T1000 (cell line): ENCODE measurements around the gene MRNIP.
"Not testable (repeated sequence)": the region's sequence is repeated elsewhere in the genome, so short reads cannot be mapped to it uniquely, and the experiment has no call there.

Source experiments
- DNase-seq: peaks from one replicate; lab custom pipeline; 2025; ENCODE audit warnings: mixed read lengths; lab: John Stamatoyannopoulos, UW

Gene MRNIP

DNA sequence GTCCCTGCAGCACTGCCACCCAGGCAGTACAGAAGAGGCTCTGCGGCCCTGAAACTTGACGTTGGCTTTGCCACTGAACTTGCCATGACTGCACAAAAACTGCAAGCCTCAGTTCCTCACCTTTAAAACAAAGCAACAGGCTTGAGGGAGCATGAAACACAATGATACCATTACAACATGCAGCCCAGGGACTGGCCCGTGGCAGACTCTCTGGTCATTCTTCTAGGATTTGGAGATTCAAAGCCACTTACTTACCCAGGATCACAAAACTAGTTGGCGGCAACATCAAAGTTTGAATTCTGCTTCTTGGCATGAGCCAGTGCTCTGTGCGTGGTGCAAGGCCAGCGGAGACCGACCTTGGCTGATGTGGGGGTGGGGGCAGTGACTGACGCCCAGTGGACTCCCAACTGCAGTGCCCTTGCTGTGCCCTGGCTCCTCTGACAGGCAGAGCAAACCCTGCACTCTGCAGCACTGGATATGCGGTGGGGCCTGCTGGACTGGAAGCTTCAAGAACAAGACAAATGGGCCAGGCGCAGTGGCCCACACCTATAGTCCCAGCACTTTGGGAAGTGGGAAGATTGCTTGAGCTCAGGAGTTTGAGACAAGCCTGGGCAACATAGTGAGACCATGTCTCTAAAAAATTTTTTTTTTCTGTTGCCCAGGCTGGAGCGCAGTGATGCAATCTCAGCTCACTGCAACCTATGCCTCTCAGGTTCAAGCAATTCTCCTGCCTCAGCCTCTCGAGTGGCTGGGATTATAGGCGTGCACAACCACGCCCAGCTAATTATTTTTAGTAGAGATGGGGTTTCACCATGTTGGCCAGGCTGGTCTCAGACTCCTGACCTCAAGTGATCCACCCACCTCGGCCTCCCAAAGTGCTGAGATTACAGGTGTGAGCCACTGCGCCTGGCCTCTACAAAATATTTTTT is 19.0 kb downstream of the MRNIP start:
- DNase-seq, result no peak

GRCh38 chr5:179837076-179838011 is 21.3 kb downstream of the MRNIP start:
- no peak for DNase-seq

GRCh38 chr5:179836225-179837019 is 22.2 kb downstream of the MRNIP start:
- DNase-seq, result no peak

DNA sequence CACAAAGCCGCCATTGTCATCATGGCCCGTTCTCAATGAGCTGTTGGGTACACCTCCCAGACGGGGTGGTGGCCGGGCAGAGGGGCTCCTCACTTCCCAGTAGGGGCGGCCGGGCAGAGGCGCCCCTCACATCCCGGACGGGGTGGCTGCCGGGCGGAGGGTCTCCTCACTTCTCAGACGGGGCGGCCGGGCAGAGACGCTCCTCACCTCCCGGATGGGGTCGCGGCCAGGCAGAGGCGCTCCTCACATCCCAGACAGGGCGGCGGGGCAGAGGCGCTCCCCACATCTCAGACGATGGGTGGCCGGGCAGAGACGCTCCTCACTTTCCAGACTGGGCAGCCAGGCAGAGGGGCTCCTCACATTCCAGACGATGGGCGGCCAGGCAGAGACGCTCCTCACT is 23.7 kb downstream of the MRNIP start:
- DNase-seq, result not testable (repeated sequence)

DNA sequence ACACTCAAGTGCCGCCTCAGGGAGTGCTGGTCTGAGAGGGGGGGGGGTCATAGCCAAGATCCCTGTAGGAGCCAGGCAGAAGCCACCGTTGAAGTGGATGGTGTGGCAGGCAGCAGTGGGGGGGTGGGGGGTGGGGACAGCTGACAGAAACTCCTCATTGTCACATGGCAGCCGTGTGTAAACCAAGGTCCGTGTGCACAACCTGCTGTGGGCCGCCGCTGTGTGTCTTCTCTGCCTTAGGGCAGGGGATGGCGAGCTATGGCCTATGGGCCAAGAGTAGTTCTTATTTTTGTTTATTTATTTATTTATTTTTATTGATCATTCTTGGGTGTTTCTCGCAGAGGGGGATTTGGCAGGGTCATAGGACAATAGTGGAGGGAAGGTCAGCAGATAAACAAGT is 24.5 kb downstream of the MRNIP start:
- no peak for DNase-seq

DNA sequence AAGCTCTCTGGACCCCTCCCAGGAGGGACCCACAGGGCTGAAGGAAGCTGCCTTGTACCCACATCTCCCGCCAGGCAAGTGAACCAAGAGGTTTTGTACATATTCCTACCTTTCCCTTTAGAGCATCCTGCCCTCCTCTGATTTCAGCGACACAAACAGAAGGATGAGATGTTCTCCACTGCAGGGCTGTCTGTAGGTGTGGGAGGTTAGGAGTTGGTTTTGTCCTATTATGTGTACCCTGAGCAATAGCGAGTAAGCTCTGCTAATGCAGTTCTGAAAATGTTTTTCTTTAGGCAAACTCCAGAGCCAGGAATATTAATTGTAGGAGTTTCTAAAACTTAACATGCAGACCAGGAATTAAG is 24.9 kb downstream of the MRNIP start:
- DNase-seq, result no peak

- DNase-seq, result no peak
Observed at GRCh38 chr5:179833056-179833708, 25.4 kb downstream of the MRNIP start.

GRCh38 chr5:179832039-179832745 is 26.4 kb downstream of the MRNIP start:
- no peak for DNase-seq

DNA sequence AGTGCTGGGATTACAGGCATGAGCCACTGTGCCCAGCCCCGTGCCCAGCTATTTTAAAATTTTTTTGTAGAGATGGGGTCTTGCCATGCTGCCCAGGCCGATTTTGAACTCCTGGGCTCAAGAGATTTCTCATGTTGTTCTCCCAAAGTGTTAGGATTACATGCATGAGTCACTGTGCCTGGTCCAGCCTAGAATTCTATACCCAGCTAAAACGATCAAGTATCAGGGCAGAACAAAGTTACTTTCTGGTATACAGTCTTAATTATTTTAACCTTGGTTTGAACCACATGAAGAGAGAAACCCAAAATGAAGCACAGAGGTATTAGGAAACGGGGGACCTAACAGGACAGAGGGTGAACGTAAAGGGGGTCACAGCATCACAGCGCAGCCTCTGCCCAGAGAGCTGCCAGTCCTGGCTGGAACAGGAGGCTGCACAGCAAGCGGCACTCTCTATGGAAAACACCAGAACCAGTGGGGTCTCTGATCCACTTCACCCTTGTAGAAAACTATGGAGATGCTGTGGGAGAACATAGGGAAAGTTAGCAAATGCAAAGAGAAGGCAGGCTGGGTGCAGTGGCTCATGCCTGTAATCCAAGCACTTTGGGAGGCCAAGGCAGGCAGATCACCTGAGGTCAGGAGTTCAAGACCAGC is 27.7 kb downstream of the MRNIP start:
- no peak for DNase-seq

- DNase-seq, result no peak
Observed at GRCh38 chr5:179829732-179830435, 28.7 kb downstream of the MRNIP start.

DNA sequence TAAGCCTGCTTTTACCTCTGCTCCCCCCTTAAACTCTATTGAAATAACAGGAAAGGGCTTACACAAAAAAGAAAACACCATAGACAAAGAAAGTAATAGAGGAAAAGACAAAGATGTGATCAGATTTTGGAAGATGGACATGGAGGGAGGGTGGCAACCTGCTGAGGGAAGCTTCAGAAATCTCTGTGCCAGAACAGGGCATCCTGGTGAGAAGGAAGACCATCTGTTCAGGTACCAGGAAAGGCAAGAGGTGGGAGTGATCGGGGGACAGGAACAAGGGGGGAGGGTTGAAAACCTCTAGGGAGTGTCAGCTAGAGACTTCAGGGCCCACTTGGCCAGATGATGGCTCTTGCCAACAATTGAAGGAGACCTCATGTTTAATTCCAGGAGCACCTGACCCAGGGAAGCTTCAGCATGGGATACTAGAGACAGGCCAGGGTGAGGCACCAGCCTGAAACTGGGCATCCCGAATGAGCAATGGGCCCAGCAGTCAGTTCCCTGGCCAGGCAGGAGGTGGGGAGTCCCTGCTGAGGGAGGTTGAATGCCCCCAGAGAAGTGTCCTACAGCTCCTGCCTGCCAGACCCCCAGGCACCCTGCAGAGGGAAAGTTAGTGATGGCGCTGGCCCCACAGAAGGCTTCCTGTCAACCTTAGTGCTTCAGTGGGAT is 29.7 kb downstream of the MRNIP start:
- no peak for DNase-seq

GRCh38 chr5:179827680-179828079 is 30.9 kb downstream of the MRNIP start:
- DNase-seq, result peak; percentile 48

- DNase-seq, result no peak
Observed at GRCh38 chr5:179825655-179826182, 32.9 kb downstream of the MRNIP start.

- DNase-seq, result no peak
Observed at GRCh38 chr5:179824745-179825112, 33.9 kb downstream of the MRNIP start.

DNA sequence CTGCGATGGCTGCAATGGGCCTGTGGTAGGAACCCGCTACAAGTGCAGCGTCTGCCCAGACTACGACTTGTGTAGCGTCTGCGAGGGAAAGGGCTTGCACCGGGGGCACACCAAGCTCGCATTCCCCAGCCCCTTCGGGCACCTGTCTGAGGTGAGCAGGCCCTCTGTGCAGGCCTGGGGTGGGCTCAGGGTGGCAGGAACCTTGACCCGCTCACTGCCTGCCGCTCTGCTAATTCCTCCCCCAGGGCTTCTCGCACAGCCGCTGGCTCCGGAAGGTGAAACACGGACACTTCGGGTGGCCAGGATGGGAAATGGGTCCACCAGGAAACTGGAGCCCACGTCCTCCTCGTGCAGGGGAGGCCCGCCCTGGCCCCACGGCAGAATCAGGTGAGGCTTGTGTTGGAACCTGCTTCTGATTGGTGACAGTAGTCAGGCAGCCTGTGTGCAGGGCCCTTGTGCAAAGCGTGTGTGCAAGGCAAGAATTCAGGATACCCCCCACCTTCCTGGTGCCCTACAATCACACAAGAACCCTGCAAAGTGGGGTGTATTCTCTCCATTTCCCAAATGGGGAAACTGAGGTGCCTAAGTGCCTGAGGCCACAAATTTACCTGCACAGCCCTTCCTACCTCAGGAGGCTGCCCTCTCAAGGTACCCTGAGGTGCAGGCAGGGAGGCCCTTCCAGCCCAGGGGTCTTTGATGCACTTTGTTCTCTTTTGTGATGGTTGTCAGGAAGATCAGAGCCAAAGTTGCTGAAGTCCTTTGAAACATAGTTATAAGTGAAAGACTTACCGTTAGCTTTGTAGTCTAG is 34.5 kb downstream of the MRNIP start:
- DNase-seq, result no peak

DNA sequence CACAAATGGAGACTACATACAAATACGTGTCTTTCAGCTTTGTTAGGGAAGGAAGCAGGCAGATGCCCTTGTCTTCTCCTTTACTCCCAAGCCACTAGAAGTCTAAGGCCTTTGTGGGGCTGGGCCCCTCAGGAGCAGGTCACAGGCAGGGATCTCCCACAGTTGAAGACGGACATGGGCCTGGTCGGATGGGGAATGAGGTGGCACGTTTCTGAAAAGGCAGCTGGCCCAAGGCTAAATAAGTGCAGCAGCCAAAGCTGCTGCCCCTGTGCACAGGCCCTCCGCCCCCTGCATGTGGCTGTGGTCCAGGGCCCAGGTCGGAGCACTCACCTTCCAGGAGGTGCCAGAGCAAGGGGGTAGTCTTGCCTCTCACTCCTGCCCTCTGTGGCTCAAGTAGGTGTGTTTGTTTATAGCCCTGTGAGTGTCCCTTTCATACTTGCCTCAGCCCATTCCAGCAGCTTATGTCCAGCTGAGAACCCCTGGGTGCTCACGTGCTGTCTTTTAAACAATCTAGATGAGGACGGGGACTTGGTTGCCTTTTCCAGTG is 36.1 kb downstream of the MRNIP start:
- no peak for DNase-seq

DNA sequence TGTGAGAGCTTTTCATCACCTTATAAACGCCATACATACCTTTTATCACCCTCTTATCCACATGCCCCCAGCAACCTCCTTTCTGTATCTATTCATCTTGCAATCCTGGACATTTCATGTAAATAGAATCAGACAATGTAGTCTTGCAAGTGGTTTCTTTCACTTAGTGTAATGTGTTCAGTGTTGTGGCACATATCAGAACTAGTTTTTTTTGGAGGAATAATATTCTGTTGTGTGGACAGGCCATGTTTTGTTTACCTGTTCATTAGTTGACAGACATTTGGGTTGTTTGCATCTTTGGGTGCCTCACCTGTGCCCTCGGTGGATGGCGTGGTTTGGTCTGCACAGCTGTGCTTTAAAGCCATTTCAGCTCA is 36.6 kb downstream of the MRNIP start:
- DNase-seq, result no peak
